Measurements from ENCODE around the gene RMND5A. TPM values are rescaled to one million over a fixed set of nuclear protein-coding genes. Genes with fewer than 3 reads are reported as not detected.

The RMND5A gene
- total and polyA plus RNA-seq, 5 donors = 28.3 to 68.1 (median 64.4) TPM

GRCh38 chr2:86783615-86784339 lies 63.7 kb downstream of the RMND5A start:
- Histone ChIP-seq H3K4me3 (ENCODE audit: low read length) (no peak overlapping the region), H3K27me3 (ENCODE audit: control insufficient read depth, insufficient read depth) (no peaks in the 10 kb centered on the region), H3K4me1 (ENCODE audit: control insufficient read depth, insufficient read depth, low read length) (peaks cover 4% of the 10 kb centered on the region), H3K27ac (ENCODE audit: low read length) (no peak overlapping the region), H3K9me3 (ENCODE audit: control insufficient read depth, low read length) (no peaks in the 10 kb centered on the region)
- ATAC-seq (no peak), DNase-seq (no peak)
- intact Hi-C loops (cut with DNase I) = no loop called here
- WGBS = 78% methylated on average over 8 of the region's 8 CpGs

GRCh38 chr2:86785456-86785855 lies 65.4 kb downstream of the RMND5A start:
- intact Hi-C loops (cut with DNase I) = no loop called here
- H3K4me1 ChIP-seq (ENCODE audit: control insufficient read depth, insufficient read depth, low read length) = no peaks in the 10 kb centered on the region
- 93% methylated on average over 9 of the region's 9 CpGs for WGBS
- H3K27ac ChIP-seq (ENCODE audit: low read length) = no peak overlapping the region
- H3K9me3 ChIP-seq (ENCODE audit: control insufficient read depth, low read length) = no peaks in the 10 kb centered on the region
- H3K27me3 ChIP-seq (ENCODE audit: control insufficient read depth, insufficient read depth) = no peaks in the 10 kb centered on the region
- DNase-seq (no peak), ATAC-seq (no peak)
- H3K4me3 ChIP-seq (ENCODE audit: low read length) = no peak overlapping the region

GRCh38 chr2:86786001-86786536 lies 66.0 kb downstream of the RMND5A start:
- H3K27ac ChIP-seq (ENCODE audit: low read length) = no peak overlapping the region
- ATAC-seq (no peak), DNase-seq (no peak)
- WGBS = 53% methylated on average over 10 of the region's 10 CpGs
- intact Hi-C loops (cut with DNase I) = no loop called here
- H3K27me3 ChIP-seq (ENCODE audit: control insufficient read depth, insufficient read depth) = no peaks in the 10 kb centered on the region
- no peak overlapping the region for H3K4me3 ChIP-seq (ENCODE audit: low read length)
- no peaks in the 10 kb centered on the region for H3K9me3 ChIP-seq (ENCODE audit: control insufficient read depth, low read length)
- no peaks in the 10 kb centered on the region for H3K4me1 ChIP-seq (ENCODE audit: control insufficient read depth, insufficient read depth, low read length)

- no peaks in the 10 kb centered on the region for H3K9me3 ChIP-seq (ENCODE audit: control insufficient read depth, low read length)
- H3K4me3 ChIP-seq (ENCODE audit: low read length) = no peak overlapping the region
- H3K27ac ChIP-seq (ENCODE audit: low read length) = no peak overlapping the region
- intact Hi-C loops (cut with DNase I) = no loop called here
- DNase-seq (peak; percentile 41 to 75 (median 66)), ATAC-seq (peak; percentile 71 to 76)
- 0% methylated on average over 2 of the region's 2 CpGs for WGBS
- H3K4me1 ChIP-seq (ENCODE audit: control insufficient read depth, insufficient read depth, low read length) = no peaks in the 10 kb centered on the region
- H3K27me3 ChIP-seq (ENCODE audit: control insufficient read depth, insufficient read depth) = no peaks in the 10 kb centered on the region
Observed at GRCh38 chr2:86787736-86788135, 67.6 kb downstream of the RMND5A start.

GRCh38 chr2:86788165-86788564 lies 68.1 kb downstream of the RMND5A start:
- DNase-seq = peak; percentile 55 to 88 (median 81)

GRCh38 chr2:86788881-86789686 lies 69.0 kb downstream of the RMND5A start:
- ATAC-seq (peak; percentile 8 to 25), DNase-seq (peak; percentile 34 to 79 (median 76))
- H3K4me3 ChIP-seq (ENCODE audit: low read length) = peak overlapping the region; percentile 16
- H3K9me3 ChIP-seq (ENCODE audit: control insufficient read depth, low read length) = no peaks in the 10 kb centered on the region
- H3K4me1 ChIP-seq (ENCODE audit: control insufficient read depth, insufficient read depth, low read length) = no peaks in the 10 kb centered on the region
- H3K27me3 ChIP-seq (ENCODE audit: control insufficient read depth, insufficient read depth) = no peaks in the 10 kb centered on the region
- no peak overlapping the region for H3K27ac ChIP-seq (ENCODE audit: low read length)
- 5% methylated on average over 64 of the region's 64 CpGs for WGBS
- intact Hi-C loops (cut with DNase I) = no loop called here

More at GRCh38 chr2:86788165-86788564, 68.1 kb downstream of the RMND5A start:
- intact Hi-C loops (cut with DNase I) = no loop called here
- Histone ChIP-seq H3K4me1 (ENCODE audit: control insufficient read depth, insufficient read depth, low read length) (no peaks in the 10 kb centered on the region), H3K4me3 (ENCODE audit: low read length) (no peak overlapping the region), H3K27ac (ENCODE audit: low read length) (peak overlapping the region; percentile 20), H3K9me3 (ENCODE audit: control insufficient read depth, low read length) (no peaks in the 10 kb centered on the region), H3K27me3 (ENCODE audit: control insufficient read depth, insufficient read depth) (no peaks in the 10 kb centered on the region)
- 13% methylated on average over 7 of the region's 7 CpGs for WGBS
- ATAC-seq = peak; percentile 67 to 78

- H3K27ac ChIP-seq (ENCODE audit: low read length) = no peak overlapping the region
- ATAC-seq (no peak), DNase-seq (peak in 1 of 3 donors; percentile 52)
- peak overlapping the region; percentile 16 for H3K4me3 ChIP-seq (ENCODE audit: low read length)
- H3K9me3 ChIP-seq (ENCODE audit: control insufficient read depth, low read length) = no peaks in the 10 kb centered on the region
- no peaks in the 10 kb centered on the region for H3K27me3 ChIP-seq (ENCODE audit: control insufficient read depth, insufficient read depth)
- H3K4me1 ChIP-seq (ENCODE audit: control insufficient read depth, insufficient read depth, low read length) = no peaks in the 10 kb centered on the region
- 8% methylated on average over 40 of the region's 40 CpGs for WGBS
- intact Hi-C loops (cut with DNase I) = no loop called here
Observed at GRCh38 chr2:86789687-86790133, 69.6 kb downstream of the RMND5A start.

GRCh38 chr2:86790134-86790675 lies 70.1 kb downstream of the RMND5A start:
- H3K4me1 ChIP-seq (ENCODE audit: control insufficient read depth, insufficient read depth, low read length) = no peaks in the 10 kb centered on the region
- no peaks in the 10 kb centered on the region for H3K27me3 ChIP-seq (ENCODE audit: control insufficient read depth, insufficient read depth)
- ATAC-seq (no peak), DNase-seq (no peak)
- intact Hi-C loops (cut with DNase I) = no loop called here
- H3K27ac ChIP-seq (ENCODE audit: low read length) = no peak overlapping the region
- WGBS = 7% methylated on average over 40 of the region's 40 CpGs
- no peaks in the 10 kb centered on the region for H3K9me3 ChIP-seq (ENCODE audit: control insufficient read depth, low read length)
- peak overlapping the region; percentile 5 for H3K4me3 ChIP-seq (ENCODE audit: low read length)

GRCh38 chr2:86790676-86791572 lies 70.8 kb downstream of the RMND5A start, which contains the start of gene CD8A:
CD8A (minus strand) TSS chr2:86790913; CDS start chr2:86790825, 88 bp downstream.
- peak in 2 of 3 donors; percentile 58 to 66 for DNase-seq
- no peak for ATAC-seq
- WGBS = 7% methylated on average over 57 of the region's 57 CpGs
- Histone ChIP-seq H3K27ac (ENCODE audit: low read length) (no peak within 1 kb of the TSS), H3K4me1 (ENCODE audit: control insufficient read depth, insufficient read depth, low read length) (no peaks in the 10 kb centered on the region), H3K27me3 (ENCODE audit: control insufficient read depth, insufficient read depth) (no peaks in the 10 kb centered on the region), H3K4me3 (ENCODE audit: low read length) (peak within 1 kb of the TSS; percentile 16), H3K9me3 (ENCODE audit: control insufficient read depth, low read length) (no peaks in the 10 kb centered on the region)
- intact Hi-C loops (cut with DNase I) = no loop called here

- ATAC-seq = no peak
- 61% methylated on average over 7 of the region's 7 CpGs for WGBS
- peak in 1 of 3 donors; percentile 28 for DNase-seq
- Histone ChIP-seq H3K27me3 (ENCODE audit: control insufficient read depth, insufficient read depth) (no peaks in the 10 kb centered on the region), H3K4me3 (ENCODE audit: low read length) (no peak overlapping the region), H3K9me3 (ENCODE audit: control insufficient read depth, low read length) (no peaks in the 10 kb centered on the region), H3K27ac (ENCODE audit: low read length) (no peak overlapping the region), H3K4me1 (ENCODE audit: control insufficient read depth, insufficient read depth, low read length) (no peaks in the 10 kb centered on the region)
- intact Hi-C loops (cut with DNase I) = no loop called here
Observed at GRCh38 chr2:86791573-86791972, 71.5 kb downstream of the RMND5A start.
